M059J (cell line): Measurements from ENCODE around the gene RYR3. TPM values are rescaled to one million over a fixed set of nuclear protein-coding genes. Genes with fewer than 3 reads are reported as not detected.

Experiments
- DNase-seq: peaks from one replicate; pipeline ENCODE4 v3.0.0-alpha.2; 2012; ENCODE audit warnings: low read depth
- total RNA-seq: library from RNA; depleted of rRNA; stranded (reverse); fragments of >200 nt; shearing (Covaris generic); gene quantifications from 2 replicates; pipeline ENCODE4 v1.2.3, GENCODE V29; 2014

Gene RYR3
- total RNA-seq, 1 experiment from 2014 or later = not detected

DNA sequence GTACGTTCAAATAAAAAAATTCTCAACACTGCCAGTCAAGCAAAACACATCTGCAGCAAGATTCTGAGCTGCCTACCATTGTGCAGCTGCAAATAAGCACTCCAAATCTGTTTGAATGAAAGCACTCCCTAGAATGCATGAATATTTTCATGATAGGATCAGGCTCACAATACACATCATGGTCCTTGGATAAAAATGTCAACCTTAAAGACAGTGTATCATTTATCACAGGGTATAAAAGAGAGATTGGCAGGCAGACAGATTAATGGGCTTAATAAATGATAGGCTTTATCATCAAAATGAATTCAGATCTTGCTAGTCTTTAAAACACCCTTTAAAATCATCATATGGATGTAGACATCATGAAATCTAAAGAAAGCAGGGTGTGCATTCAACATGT, 9.2 kb downstream of the RYR3 start:
- DNase-seq = no peak

DNA sequence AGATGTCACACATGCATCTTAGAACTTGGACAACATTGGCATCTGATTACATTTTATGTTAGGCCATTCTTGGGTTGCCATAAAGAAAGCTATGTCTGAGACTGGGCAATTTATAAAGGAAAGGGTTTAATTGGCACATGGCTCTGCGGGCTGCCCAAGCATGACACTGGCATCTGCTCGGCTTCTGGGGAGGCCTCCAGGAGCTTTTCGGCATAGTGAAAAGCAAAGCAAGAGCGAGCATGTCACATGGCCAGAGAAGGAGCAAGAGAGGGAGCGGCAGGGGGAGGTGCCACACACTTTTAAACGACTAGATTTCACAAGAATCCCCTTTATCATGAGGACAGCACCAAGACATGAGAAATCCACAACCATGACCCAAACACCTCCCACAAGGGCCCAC, 11.3 kb downstream of the RYR3 start:
- DNase-seq = no peak

DNA sequence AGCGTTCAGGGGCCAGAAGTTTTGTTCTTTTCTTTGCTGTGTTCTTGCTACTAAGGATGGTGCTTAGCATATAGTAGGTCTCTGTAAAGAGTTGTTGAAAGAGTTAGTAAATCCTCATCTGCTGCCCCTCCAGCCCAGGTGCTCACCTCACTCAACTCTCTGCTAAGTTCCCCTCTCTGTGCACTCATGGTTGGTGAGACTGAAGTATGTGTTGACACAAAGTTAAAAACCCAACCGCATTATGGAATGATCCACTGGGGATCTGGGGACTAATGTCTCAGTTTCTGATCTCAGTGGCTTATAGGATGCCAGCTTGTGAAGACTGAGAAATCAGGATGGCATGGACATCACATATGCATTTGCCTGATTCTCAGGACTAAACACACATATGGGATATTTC, 13.8 kb downstream of the RYR3 start:
- DNase-seq = no peak

DNA sequence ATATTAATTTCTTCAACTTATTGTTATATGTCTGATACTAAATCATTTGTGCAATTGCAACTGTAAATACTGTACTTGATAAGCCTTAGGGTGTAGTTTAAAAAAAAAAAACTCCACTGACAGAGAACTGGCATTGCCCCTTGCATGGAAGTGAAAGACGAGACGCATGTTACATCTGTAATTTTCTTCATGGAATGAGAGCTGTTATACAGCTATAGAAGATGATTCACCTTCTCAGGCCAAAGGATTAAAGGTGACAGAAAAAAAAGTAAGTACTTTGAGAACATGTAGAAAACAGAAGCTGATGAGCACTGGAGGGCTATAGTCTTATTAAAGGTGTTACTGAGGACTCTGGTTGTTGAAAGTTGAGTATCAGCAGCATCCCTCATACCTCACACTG, 16.1 kb downstream of the RYR3 start:
- DNase-seq = no peak

DNA sequence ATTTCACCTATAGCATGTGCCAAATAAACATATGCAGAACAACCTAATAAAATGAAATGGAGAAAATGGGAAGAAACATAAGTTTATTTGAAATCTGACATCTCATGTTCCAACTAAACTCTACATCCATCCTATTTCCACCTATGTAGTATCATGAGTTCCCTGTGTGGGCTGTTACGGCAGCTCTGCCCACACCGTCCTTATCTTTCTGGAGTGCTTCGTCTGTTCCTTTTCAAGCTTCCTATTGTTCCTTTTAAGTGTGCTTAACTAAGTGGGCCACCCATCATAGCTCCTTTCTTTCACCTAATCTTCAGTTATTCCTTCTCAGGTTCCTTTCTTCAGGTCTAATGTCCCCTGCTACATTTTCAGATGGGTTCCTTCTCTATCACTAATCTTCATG, 17.3 kb downstream of the RYR3 start:
- no peak for DNase-seq

DNA sequence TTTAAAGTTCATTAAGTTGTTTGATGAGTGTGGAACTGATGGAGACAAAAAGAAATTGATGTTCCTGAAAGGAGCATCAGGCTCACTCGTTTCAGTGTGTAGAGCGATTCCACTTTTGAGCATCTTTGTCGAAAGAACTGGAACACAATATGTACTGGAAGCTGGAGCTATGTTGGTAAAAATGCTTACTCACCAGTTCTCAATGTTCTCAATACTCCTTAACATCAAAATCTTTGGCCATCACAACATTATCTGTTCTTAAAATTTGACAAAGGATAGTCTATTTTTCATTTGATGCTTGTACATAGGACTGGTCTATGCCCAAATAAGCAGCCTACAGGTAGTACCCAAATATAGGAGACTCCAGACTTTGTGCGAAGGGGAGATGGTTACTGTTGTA, 18.7 kb downstream of the RYR3 start:
- DNase-seq = no peak

DNA sequence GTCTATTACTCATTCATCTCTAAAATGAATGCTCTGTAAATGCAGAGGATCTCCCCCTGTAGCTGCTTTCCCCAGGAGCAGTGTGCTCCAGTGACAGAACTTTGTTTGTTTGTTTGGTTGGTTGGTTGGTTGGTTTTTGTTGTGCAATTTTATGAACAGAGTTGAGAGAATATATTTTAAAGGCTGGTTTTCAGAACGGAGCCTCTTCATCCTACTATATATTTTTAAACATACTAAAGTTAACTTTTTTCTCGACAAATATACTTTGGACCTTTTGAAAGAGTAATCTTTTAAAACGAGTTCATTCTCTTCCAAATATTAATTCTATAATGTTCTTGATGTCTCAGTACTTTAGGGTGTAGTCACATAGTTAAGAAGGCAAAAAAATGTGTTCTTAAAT, 20.2 kb downstream of the RYR3 start:
- DNase-seq = no peak

DNA sequence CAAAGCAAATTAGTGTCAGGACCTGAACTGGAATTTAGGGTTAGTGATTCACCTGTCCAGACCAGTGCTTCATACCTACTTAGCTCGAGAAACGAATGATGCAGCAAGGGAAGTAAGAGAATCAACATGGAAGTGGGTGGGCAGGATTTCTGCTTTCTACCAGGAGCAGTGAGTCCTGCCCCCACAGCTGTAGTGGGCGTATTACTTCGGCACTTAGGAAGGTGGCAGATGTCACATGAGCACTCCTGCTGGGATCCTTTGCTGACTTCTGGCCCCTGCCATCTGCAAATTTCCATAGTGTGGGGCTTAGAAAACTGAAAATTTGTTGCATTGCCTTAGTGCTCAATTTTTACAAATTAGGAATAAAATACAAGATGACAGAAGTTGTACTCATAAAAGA, 31.2 kb downstream of the RYR3 start:
- no peak for DNase-seq

DNA sequence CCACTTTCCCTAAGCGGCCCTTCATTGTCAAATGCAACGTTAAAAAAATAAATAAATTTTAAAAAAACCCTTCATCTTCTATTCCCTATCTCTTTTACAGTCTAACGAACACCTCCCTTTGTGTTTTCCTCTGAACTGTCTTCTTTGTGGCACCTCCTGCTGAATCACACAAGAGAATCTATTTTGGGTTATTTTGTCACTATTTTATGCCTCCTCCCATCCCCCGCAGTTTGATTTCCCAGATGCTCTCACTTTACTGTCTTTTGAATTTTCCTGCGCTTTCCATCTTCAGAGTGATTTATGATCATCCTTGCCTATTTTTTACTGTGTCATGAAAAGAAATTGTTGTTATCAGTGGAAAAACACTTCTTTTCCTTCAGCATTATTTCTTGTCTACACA, 32.5 kb downstream of the RYR3 start:
- no peak for DNase-seq

DNA sequence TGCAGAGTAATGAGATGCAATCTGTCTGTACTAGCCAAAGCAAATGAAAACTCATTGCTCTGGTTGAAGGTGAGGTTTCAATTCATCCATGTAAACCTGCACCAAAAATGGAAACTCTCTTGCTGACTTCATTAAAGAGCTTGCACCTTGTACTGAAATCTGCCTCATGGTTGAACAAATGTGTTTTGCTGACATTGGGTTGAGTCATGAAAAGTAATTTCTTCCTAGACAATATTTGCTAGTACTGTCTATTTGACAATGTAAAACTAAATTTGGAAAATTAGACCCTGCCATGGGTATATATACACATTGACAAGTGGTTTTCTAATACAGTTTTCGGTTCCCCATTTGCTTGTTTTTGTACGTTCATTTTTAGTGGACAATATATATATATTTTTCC, 33.3 kb downstream of the RYR3 start:
- no peak for DNase-seq

DNA sequence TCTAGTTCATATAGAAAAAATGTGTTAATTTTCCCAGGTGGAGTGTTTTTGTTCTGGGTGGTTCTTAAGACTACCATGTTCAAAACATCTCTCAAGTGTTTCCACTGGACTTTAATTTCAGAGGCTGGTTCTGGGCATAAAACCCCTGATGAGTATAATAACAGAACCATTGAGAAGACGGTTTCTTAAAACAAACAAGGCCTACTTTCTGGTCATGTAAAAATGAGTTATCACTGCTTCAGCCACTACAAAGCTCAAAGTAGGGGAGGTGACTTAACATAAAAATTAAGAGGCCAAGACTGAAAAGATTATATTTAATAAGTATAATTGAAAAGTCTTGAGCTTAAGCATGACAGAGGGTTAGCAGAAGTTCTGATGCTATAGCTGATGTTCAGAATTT, 33.8 kb downstream of the RYR3 start:
- no peak for DNase-seq

DNA sequence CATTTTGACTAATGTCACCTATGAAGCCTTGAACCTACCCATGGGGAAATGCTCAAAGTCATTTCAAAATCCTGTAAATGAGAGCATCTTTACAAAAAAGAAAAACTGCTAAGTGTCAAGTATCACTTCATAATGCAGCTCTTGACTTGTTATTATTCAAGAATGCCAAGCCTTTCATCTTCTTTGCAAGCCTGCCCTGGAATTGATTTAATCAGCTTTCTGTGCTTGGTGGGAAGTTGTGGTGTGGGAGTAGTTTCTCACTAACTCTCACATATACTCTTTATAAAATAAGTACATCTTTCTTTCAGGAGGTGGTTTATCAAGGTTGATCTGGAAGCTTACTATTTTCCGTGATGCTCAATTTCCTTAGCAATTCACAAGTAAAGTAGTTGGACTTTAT, 43.6 kb downstream of the RYR3 start:
- DNase-seq = no peak

DNA sequence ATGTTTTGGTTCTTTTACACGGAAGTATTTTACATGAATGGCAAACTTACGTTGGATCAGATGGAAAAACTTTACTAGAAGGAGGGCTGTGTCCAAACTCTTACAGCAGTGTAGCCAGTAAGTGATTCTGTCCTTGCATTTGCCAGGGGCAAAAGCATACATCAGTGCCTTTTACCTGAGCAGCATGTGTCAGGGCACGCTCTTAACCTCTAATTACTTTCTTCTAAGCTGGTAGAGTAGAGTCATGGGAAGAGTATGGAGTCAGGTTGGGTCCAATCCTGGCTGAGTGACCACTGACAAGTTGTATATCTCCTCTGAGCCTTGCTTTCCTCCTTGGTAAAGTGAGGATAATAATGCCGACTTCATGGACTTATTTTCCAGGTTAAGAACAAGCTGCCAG, 47.1 kb downstream of the RYR3 start:
- DNase-seq = no peak

DNA sequence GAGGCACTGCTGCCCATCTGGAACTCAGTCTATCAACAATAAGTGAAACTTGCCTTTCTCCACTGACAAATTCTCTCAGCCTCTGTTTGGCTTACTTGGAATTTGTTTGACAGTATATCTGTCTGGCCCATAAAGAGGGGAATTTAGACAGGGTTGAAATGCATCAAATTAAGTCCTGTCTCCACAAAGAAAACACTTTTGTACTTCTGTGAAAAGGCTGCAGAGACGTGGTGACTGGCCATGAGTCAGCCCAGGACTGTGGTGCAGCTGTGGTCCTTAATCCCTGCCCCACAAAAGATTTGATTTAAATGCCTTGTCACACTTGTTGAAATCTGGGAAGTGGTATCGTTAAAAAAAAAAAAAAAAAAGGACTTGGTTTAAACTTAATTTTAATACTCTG, 47.5 kb downstream of the RYR3 start:
- DNase-seq = peak; percentile 42

DNA sequence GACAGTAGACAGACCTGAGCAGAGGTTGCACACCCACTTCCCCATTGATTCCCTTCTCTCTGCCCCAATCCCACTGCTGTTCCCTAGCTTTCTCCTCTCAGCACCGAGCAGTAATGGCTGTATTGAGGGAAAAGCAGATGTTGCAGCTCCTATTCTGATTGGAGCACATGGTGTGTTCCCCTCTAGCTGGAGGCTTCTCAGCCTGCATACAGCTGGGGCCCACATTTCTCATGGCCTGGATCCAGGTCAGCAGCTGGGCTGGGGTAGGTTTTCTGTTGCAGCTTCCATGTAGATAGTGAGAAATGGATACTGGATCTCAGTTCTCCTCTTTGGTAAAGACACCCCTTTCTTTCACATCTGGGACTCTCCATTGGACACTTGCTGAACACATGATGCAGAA, 50.1 kb downstream of the RYR3 start:
- no peak for DNase-seq

DNA sequence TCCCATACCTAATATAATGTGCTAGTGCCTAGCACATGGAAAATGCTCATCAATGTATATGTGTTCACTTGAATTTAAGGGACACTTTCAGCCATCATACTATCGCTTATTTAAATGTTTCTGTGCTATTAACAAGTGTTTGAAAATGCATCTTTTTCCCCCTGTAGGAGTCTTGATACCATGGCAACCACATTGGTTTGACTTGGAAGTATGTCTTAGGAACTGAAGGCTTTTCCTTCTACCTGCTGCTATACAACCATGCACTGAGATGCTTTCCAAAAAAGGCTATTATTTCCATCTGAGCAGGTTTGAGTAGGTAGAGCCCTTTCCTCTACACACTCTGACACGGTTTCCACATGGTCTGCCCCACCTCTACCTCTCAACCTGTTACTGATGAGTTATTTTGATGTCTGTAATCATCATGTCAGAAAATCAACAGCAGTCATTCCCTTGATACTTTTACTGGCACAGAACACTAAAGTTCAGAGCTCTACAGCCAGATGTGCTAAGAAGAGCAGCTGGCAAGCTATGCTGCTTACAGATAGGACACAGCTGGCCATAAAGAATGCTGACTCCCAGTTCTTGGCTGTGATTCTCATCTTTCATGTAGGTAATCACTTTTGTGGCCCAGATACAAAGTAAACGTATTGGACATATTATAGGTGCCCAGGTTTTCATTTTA, 59.3 kb downstream of the RYR3 start:
- DNase-seq = no peak

DNA sequence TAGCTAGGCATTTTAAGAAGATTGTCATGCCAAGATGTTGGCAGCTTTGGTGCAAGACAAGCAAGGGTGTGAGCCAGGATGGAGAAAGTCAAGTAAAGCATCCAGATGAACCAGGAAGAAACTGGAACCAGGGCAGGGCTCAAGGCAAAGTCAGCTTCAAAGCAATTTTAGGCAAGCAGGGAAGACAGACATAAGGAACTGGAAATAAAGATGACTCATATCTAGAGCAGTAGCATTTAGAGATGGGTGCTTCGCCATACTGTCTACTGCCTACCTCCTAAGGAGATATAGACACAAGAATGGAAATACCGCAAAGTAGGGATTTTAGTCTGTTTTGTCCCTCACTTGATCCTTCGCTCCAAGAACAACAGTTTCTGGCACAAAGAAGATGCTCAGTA, 59.9 kb downstream of the RYR3 start:
- DNase-seq = no peak

DNA sequence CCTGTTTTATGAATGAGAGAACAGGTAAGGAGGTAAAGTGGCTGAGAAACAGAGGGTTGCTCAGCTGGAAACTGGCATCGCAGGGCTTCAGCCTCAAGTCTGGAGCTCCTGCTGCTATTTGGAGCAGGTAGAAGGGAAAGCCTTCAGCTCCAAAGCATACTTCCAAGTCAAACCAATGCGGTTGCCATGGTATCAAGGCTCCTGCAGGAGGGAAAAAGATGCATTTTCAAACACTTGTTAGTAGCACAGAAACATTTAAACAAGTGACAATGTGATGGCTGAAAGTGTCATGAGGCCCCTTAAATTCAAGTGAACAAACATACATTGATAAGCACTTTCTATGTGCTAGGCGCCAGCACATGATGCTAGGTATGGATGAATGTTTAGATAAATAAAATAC, 60.4 kb downstream of the RYR3 start:
- DNase-seq = no peak

DNA sequence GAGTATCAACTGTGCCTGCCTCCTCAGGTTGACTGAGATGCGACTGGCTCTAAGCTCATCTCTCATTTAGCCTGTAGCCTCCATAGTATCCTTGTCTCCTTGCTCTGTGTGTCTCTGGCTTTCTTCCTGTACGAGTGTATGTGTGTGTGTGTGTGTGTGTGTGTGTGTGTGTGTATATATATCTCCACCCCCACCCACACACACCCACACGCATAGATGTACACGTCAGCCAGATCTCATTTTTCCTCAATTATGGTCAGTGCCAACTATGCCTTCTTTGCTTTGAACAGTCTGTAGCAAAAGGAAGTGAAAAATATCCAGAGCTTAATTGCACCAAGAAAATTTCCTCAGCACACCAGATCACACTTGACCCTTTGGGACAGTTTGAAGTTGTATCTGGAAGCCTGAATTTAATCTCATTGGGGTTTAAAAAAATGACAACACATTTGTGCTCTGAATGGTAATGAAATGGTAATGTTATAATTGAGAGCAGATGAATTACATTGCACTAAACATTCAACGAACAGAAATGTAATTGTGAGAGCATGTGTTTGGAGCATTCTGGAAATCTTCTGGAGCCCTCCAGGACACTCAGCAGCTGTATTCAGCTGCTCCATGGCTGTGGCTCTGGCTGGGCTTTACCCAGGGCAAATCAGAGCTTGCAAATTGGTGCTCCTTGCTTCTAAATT, 63.6 kb downstream of the RYR3 start:
- no peak for DNase-seq

DNA sequence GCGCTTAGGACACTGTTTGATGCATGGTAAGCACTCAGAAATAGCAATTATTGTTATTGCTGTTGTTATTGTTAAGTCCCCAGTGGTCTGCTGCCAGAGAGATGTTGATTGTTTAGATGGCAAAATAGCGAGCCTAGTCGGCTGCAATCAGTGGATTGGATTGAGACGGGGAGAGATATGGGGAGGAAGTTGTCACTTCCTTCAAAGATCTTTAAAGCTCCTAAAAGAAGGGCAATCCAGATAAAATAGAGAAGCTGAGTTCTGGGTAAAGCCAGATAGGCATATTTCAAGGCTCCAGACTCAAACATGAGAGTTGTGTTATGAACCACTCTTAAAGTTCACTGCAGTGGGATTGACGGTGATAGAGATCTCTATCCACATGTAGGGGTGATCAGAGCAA, 64.5 kb downstream of the RYR3 start:
- DNase-seq = no peak

DNA sequence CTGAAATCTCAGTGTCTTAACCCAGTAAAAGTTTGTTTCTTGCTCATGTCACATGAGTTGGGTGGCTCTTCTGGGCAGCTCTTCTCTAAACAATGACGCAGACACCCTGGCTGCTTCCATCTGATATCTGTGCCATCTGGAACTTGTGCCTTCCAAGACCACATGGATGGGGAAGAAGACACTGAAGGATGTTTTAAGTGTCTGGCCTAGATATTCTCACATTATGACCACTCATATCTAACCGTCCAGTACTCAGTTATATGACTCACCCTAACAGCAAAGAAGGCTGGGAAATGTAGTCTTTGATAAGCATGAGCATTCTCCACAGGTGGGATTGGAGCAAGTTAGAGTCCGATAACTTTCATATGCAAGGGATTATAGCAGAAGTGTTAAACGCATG, 66.4 kb downstream of the RYR3 start:
- peak; percentile 0 for DNase-seq

DNA sequence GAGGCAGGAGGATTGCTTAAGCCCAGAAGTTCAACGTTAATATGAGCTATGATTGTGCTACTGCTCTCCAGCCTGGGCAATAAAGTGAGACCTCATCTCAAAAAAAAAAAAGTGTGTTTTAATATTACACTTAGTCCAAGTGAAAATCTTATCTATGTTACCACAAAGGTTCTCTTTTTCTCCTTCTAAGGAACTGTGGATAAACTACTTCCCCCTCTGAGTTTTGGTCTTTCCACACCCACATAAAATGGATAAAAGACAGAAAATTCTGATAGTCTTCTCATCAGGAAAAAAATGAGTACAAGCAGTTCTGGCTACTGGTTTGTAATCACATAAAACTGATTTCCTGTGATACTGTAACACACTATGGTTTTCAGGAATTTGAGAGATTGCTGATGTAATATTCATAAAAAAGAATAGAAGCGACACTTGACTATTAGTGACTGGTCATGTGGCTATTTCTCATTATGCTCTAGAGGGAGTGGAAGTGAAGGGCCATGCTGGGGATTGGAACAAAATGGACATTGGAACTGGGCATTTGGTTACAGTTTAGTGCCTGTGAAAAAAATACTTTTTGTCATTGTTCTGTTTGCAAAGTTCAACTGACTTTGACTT, 68.2 kb downstream of the RYR3 start:
- no peak for DNase-seq

DNA sequence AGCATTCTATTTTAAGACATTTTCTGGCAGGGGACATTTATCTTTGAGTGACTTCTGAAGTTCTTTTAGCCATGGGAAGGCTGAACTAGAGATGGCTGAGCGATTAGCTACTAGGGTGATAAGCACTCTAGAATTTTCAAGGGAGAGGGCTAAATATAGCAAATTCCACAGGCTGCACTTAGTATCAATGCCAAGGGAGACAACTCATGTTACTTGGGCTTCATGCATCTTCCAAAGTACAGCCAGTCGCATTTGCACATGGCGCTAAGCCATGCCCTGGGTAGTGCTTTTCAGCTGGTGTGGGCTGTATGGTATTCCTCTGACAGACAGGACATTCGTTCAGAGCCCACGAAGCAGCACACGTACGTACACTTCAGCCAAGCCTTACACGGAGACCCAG, 69.6 kb downstream of the RYR3 start:
- DNase-seq = no peak

DNA sequence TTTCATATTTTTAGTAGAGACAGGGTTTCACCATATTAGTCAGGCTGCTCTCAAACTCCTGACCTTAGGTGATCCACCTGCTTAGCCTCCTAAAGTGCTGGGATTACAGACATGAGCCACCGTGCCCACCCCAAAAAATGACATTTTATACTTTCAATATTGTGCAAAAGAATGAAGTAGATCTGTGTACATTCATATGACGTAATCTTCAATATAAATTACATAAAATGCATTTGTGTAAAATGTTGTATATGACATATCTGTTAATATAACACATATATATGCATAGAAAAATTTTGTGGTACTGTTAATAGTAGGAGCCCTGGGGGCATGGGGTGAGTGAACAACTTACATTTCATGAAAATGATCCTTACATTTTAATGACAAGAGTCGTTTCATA, 71.7 kb downstream of the RYR3 start:
- no peak for DNase-seq
